HG02642 (cell line): Measurements from ENCODE around the gene TMEM91.
"Not testable (repeated sequence)": the region's sequence is repeated elsewhere in the genome, so short reads cannot be mapped to it uniquely, and the experiment has no call there.

Experiments used
- ATAC-seq: cut with Tn5 transposase; IDR thresholded peaks from one replicate; pipeline ENCODE4 v1.9.1; 2021; ENCODE audit warnings: mild to moderate bottlenecking; ENCODE audit not compliant: unreplicated experiment, poor library complexity

TMEM91 gene

GRCh38 chr19:41373993-41374392, 2.3 kb upstream of the TMEM91 start:
- ATAC-seq = no peak

DNA sequence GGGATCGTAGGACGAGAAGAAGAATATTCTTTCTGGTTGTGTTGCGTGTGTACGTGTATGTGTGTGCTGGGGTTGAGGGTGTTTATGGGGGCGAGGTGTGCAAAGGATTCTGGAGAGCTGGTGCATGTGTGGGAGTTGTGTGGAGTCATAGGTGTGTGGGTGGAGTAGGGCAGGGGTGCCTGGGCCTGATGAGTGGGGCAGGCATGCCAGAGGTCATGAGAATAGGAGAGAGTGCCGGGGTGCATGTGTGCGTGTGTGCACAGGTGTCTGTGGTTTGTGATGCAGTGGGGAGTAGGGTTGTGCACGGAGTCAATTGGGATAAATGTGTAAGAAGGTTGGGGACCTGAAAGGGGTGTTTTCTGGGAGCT, 649 bp downstream of the TMEM91 start:
- no peak for ATAC-seq

GRCh38 chr19:41377977-41378709, 1.8 kb downstream of the TMEM91 start:
- peak; percentile 79 for ATAC-seq

DNA sequence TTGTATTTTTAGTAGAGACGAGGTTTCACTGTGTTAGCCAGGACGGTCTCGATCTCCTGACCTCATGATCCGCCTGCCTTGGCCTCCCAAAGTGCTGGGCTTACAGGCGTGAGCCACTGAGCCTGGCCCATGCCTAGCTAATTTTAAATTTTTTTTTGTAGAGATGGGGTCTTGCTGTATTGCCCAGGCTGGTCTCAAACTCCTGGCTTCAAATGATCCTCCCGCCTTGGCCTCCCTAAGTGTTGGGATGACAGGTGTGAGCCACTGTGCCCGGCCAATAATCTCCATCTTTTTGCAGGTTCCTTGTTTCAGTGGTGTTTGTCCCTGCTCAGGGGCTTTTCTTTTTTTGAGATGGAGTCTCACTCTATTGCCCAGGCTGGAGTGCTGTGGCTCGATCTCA, 5.2 kb downstream of the TMEM91 start:
- not testable (repeated sequence) for ATAC-seq

- ATAC-seq = no peak
Observed at GRCh38 chr19:41384351-41384750, 8.0 kb downstream of the TMEM91 start.

DNA sequence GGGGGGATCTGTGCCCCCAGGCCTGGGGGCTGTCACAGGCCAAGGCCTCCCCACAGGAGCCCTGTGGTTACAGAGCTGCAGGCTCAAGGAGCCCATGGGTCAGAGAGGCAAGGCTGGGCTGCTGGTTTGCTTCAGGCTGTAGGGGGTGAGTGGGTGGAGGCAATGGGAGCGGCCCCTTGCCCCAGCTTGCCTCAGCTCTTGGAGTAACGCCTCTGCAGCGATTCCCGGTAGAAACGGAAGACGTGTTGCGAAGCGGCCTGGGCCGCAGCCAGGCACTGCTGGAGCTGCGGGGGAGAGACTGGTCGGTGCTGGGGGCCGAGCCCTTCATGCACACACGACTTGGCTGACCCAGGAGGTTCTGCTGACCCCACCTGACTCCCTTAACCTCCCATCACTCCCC, 10.1 kb downstream of the TMEM91 start:
- no peak for ATAC-seq

- ATAC-seq = no peak
Observed at GRCh38 chr19:41391618-41392017, 15.3 kb downstream of the TMEM91 start.

DNA sequence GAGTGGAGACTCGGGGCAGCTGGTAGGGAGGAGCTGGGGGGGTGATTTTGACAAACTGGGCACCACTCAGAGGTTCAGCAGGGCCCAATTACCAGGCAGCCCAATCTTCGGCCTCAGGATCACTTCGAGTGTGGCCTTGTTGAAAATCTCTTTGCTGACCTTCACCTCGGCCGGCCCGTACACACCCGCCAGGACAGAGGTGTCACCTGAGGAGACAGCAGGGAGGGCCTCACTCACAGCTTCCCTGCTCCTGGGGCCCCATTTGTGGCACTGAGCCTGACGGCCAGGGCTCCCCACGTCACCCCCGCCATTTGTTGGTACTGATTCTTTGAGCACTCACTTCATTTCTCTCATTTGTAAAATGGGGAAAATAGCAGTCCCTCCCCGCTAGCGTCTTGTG, 16.4 kb downstream of the TMEM91 start:
- ATAC-seq = no peak

DNA sequence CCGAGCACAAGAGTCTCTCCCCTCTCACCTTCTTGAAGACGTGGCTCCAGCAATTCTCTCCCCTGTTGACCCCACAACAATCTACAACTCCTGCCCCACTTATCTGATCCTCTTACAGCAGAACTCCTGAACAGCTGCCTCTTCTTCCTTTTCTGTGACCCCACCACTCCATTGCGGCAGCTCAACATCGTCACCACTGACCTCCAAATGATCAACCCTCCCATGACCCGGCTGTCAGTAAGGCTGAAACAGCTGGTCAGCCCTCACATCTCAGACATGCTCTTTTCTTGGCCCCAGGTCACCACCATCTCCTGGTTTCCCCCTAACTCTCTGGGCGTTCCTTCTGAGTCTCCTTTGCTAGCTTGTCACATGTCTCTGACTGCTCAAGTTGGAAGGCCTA, 19.0 kb downstream of the TMEM91 start:
- no peak for ATAC-seq

- peak; percentile 92 for ATAC-seq
Observed at GRCh38 chr19:41397086-41398049, 21.0 kb downstream of the TMEM91 start, which contains the start of the genes BCKDHA and EXOSC5. Gene BCKDHA (plus strand): TSS chr19:41397818. CDS start chr19:41397828, 10 bp downstream. Gene EXOSC5 (minus strand): TSS chr19:41397359. CDS start chr19:41397328, 31 bp downstream.

DNA sequence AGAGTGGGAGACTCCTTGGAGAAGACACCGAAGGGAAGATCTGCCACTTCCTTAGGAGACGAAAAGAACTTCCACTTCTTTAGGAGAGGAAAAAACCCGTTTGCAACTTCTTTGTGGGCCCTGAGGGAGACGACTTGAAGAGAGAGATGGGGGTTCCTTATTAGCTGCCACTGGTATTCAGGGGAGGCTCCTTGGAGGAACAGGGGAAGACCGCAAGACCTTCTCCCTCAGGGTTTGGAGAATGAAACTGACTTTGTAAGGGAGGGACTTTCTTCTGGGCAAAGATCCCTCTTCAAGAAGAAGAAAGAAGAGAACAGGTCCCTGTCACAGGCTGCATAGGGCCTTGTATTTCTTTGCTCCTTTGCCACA, 21.7 kb downstream of the TMEM91 start:
- no peak for ATAC-seq

DNA sequence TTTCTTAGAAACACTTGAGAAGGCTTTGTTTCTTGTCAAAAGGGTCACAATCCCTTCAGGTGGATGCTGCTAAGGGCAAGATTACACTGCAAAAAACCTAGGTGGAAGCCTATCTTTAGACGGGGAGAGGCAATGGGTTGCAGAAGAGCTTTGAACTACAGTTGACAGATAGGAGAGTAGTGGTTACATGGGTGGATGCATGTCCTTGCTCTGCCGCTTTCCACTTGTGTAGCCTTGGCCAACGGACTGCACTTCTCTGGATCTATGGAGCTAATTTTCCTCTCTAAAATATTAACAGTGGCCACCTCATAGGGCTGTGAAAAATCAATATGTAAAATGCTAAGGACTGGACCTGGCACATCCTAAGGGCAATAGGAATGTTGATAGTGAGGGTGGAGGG, 22.3 kb downstream of the TMEM91 start:
- ATAC-seq = no peak

DNA sequence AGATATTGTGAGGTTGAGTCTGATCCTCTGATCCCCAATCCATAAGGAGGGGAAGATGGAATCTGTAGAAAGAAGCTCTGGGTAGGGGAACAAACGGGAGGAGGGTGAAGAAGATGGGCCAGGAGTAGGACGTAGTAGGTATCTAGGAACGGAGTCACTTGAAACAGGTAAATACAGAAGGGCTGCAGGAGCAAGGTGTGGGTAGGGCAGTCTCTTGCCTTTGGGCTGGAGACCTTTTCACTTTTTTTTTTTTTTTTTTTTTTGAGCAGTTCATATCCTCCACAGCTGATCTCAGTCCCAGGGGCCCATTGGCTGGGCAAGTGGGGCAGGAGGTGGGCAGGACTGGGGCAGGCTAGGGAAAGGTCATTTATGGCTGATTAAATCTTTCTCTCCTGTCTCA, 22.8 kb downstream of the TMEM91 start:
- no peak for ATAC-seq

DNA sequence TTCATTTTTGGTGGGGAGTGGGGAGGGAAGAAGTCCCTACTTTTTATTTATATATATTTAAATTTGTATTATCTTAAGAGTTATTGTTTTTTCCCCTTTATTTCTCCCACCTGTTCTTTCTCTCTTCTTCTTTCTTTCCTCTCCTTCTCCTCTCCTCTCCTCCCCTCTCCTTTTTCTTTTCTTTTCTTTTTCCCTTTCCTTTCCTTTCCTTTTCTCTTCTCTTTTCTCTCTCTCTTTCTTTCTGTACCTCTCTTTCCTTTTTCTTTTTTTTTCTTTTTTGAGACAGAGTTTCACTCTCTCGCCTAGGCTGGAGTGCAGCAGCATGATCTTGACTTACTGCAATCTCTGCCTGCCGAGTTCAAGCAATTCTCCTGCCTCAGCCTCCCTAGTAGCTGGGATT, 23.2 kb downstream of the TMEM91 start:
- no peak for ATAC-seq

- no peak for ATAC-seq
Observed at GRCh38 chr19:41401483-41401882, 25.1 kb downstream of the TMEM91 start.

DNA sequence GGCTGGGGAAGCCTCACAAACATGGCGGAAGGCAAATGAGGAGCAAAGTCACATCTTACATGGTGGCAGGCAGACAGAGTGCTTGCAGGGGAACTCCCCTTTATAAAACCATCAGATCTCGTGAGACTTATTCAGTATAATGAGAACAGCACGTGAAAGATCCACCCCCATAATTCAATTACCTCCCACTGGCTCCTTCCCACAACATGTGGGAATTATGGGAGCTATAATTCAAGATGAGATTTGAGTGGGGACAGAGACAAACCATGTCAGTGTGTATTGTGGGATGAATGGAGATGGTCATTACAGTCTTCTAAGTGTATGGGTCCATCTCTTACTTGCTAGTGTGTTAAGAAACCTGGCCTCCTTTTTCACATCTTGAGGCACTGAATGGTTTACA, 25.7 kb downstream of the TMEM91 start:
- ATAC-seq = no peak

GRCh38 chr19:41403181-41403970, 27.0 kb downstream of the TMEM91 start:
- no peak for ATAC-seq

- ATAC-seq = no peak
Observed at GRCh38 chr19:41405776-41406175, 29.4 kb downstream of the TMEM91 start.

- no peak for ATAC-seq
Observed at GRCh38 chr19:41407271-41407670, 30.9 kb downstream of the TMEM91 start.

- ATAC-seq = no peak
Observed at GRCh38 chr19:41408256-41408655, 31.9 kb downstream of the TMEM91 start.

GRCh38 chr19:41408846-41409245, 32.5 kb downstream of the TMEM91 start:
- not testable (repeated sequence) for ATAC-seq
